ENCODE measurements around the gene TM9SF4. TPM values are rescaled to one million over a fixed set of nuclear protein-coding genes. Genes with fewer than 3 reads are reported as not detected.

TM9SF4 gene
- total RNA-seq, 1 experiment from 2014 or later: 7.4 TPM

GRCh38 chr20:32139947-32140346 is 30.4 kb downstream of the TM9SF4 start:
- DNase-seq: no peak
- H3K36me3 ChIP-seq: peaks cover 64% of the 10 kb centered on the region
- H3K27me3 ChIP-seq: no peaks in the 10 kb centered on the region
- H3K9me3 ChIP-seq: no peaks in the 10 kb centered on the region
- no peak overlapping the region for H3K4me3 ChIP-seq

- H3K27me3 ChIP-seq: no peaks in the 10 kb centered on the region
- no peaks in the 10 kb centered on the region for H3K9me3 ChIP-seq
- no peak overlapping the region for H3K4me3 ChIP-seq
- no peak for DNase-seq
- H3K36me3 ChIP-seq: peaks cover 65% of the 10 kb centered on the region
Observed at GRCh38 chr20:32140603-32141002, 31.1 kb downstream of the TM9SF4 start.

- no peaks in the 10 kb centered on the region for H3K27me3 ChIP-seq
- peaks cover 65% of the 10 kb centered on the region for H3K36me3 ChIP-seq
- DNase-seq: no peak
- no peak overlapping the region for H3K4me3 ChIP-seq
- H3K9me3 ChIP-seq: no peaks in the 10 kb centered on the region
Observed at GRCh38 chr20:32141465-32141980, 32.0 kb downstream of the TM9SF4 start.

- peaks cover 60% of the 10 kb centered on the region for H3K36me3 ChIP-seq
- no peak overlapping the region for H3K4me3 ChIP-seq
- H3K27me3 ChIP-seq: no peaks in the 10 kb centered on the region
- no peak for DNase-seq
- H3K9me3 ChIP-seq: no peaks in the 10 kb centered on the region
Observed at GRCh38 chr20:32142088-32142487, 32.6 kb downstream of the TM9SF4 start.

GRCh38 chr20:32142991-32143390 is 33.5 kb downstream of the TM9SF4 start:
- no peak for DNase-seq
- Histone ChIP-seq H3K27me3 (no peaks in the 10 kb centered on the region), H3K36me3 (peaks cover 52% of the 10 kb centered on the region), H3K9me3 (no peaks in the 10 kb centered on the region), H3K4me3 (no peak overlapping the region)

GRCh38 chr20:32144898-32145662 is 35.6 kb downstream of the TM9SF4 start:
- H3K9me3 ChIP-seq: no peaks in the 10 kb centered on the region
- peaks cover 57% of the 10 kb centered on the region for H3K36me3 ChIP-seq
- no peak overlapping the region for H3K4me3 ChIP-seq
- H3K27me3 ChIP-seq: no peaks in the 10 kb centered on the region
- DNase-seq: no peak

GRCh38 chr20:32149566-32150170 is 40.2 kb downstream of the TM9SF4 start:
- no peak for DNase-seq
- Histone ChIP-seq H3K36me3 (peaks cover 46% of the 10 kb centered on the region), H3K9me3 (no peaks in the 10 kb centered on the region), H3K27me3 (no peaks in the 10 kb centered on the region), H3K4me3 (no peak overlapping the region)

- Histone ChIP-seq H3K4me3 (no peak overlapping the region), H3K9me3 (no peaks in the 10 kb centered on the region), H3K36me3 (peaks cover 45% of the 10 kb centered on the region), H3K27me3 (no peaks in the 10 kb centered on the region)
- no peak for DNase-seq
Observed at GRCh38 chr20:32150291-32150848, 40.9 kb downstream of the TM9SF4 start.

- no peak for DNase-seq
Observed at GRCh38 chr20:32152421-32153155, 43.1 kb downstream of the TM9SF4 start.

GRCh38 chr20:32153156-32153665 is 43.7 kb downstream of the TM9SF4 start:
- H3K9me3 ChIP-seq: no peaks in the 10 kb centered on the region
- DNase-seq: no peak
- peaks cover 49% of the 10 kb centered on the region for H3K36me3 ChIP-seq
- H3K27me3 ChIP-seq: no peaks in the 10 kb centered on the region
- no peak overlapping the region for H3K4me3 ChIP-seq

More at GRCh38 chr20:32152421-32153155, 43.1 kb downstream of the TM9SF4 start:
- Histone ChIP-seq H3K27me3 (no peaks in the 10 kb centered on the region), H3K36me3 (peaks cover 47% of the 10 kb centered on the region), H3K4me3 (no peak overlapping the region), H3K9me3 (no peaks in the 10 kb centered on the region)

- no peak overlapping the region for H3K4me3 ChIP-seq
- no peaks in the 10 kb centered on the region for H3K27me3 ChIP-seq
- H3K9me3 ChIP-seq: no peaks in the 10 kb centered on the region
- peaks cover 53% of the 10 kb centered on the region for H3K36me3 ChIP-seq
- DNase-seq: no peak
Observed at GRCh38 chr20:32153771-32154170, 44.3 kb downstream of the TM9SF4 start.

- no peaks in the 10 kb centered on the region for H3K27me3 ChIP-seq
- H3K36me3 ChIP-seq: peaks cover 54% of the 10 kb centered on the region
Observed at GRCh38 chr20:32155017-32155981, 45.8 kb downstream of the TM9SF4 start.

GRCh38 chr20:32157611-32158010 is 48.1 kb downstream of the TM9SF4 start:
- no peaks in the 10 kb centered on the region for H3K9me3 ChIP-seq
- no peak overlapping the region for H3K4me3 ChIP-seq
- no peaks in the 10 kb centered on the region for H3K27me3 ChIP-seq
- DNase-seq: no peak
- peaks cover 60% of the 10 kb centered on the region for H3K36me3 ChIP-seq

More at GRCh38 chr20:32155017-32155981, 45.8 kb downstream of the TM9SF4 start:
- no peaks in the 10 kb centered on the region for H3K9me3 ChIP-seq
- no peak overlapping the region for H3K4me3 ChIP-seq
- DNase-seq: peak; percentile 88

GRCh38 chr20:32158351-32158750 is 48.8 kb downstream of the TM9SF4 start:
- no peaks in the 10 kb centered on the region for H3K27me3 ChIP-seq
- H3K9me3 ChIP-seq: no peaks in the 10 kb centered on the region
- peaks cover 53% of the 10 kb centered on the region for H3K36me3 ChIP-seq
- no peak for DNase-seq
- no peak overlapping the region for H3K4me3 ChIP-seq

GRCh38 chr20:32158943-32159660 is 49.6 kb downstream of the TM9SF4 start:
- H3K36me3 ChIP-seq: peaks cover 53% of the 10 kb centered on the region
- H3K9me3 ChIP-seq: no peaks in the 10 kb centered on the region
- no peaks in the 10 kb centered on the region for H3K27me3 ChIP-seq
- no peak overlapping the region for H3K4me3 ChIP-seq
- no peak for DNase-seq
